ENCODE measurements around the gene CDH23. TPM values are rescaled to one million over a fixed set of nuclear protein-coding genes. Genes with fewer than 3 reads are reported as not detected.

The CDH23 gene
- total and polyA plus RNA-seq, 10 of the 15 experiments (the other 5 are each of a cell fraction or from before 2014, with no cell fraction given): 0.09 to 0.40 (median 0.15) TPM; not detected in 1

DNA sequence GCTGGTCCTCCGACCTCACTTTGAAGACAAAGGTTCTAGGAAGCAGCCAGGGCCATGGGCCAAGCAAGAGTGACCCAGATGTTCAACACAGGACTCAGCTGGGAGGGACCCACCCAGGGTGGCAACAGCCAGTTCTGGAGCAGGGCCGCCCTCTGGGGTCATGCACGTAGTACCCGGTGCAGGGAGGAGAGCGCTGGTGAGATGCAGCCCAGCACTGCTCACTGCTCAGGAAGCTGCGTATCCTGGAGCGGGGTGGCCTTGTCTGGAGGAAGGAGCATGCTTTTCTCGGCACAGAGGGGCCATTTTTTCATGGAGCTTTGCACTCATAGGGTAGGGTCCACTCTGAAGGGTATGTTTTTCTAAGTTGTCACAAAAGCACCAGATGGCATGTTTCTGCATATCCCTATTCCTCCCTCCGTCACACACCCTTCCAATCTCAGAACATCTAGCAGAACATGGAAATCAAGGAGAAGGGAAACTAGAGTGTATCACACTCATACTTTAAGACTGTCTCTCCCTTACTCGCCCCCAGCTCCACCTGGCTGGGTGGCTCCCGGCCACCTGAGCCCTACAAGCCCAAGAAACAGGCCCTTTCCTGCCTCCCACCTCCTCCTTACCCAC is 132.6 kb downstream of the CDH23 start:
- Histone ChIP-seq H3K79me2 (ENCODE audit: control insufficient read depth, insufficient read depth, low read length) (no peaks in the 10 kb centered on the region), H3K36me3 (ENCODE audit: control insufficient read depth in 2 of 2, insufficient read depth in 2 of 2, low read length in 1 of 2) (no peaks in the 10 kb centered on the region), H3K4me2 (ENCODE audit: control insufficient read depth, insufficient read depth) (no peak overlapping the region), H3K27me3 (replicated peaks in 1 of 2; ENCODE audit: control insufficient read depth in 2 of 2, insufficient read depth in 2 of 2, low read length in 1 of 2) (peaks cover 0 to 1% of the 10 kb centered on the region in 2 experiments; a peak in 3 of 4 replicates), H4K20me1 (ENCODE audit: control insufficient read depth, insufficient read depth) (no peaks in the 10 kb centered on the region), H3K27ac (ENCODE audit: control insufficient read depth, insufficient read depth) (no peak overlapping the region), H3K4me3 (no peak overlapping the region), H3K9me3 (replicated peaks; ENCODE audit: control insufficient read depth, insufficient read depth, low read length) (no peaks in the 10 kb centered on the region; the same call in 2 of the 3 replicates), H2AFZ (ENCODE audit: control insufficient read depth, low read depth, low read length) (no peak overlapping the region), H3K4me1 (ENCODE audit: control insufficient read depth, insufficient read depth, low read length) (no peaks in the 10 kb centered on the region), H3K9ac (ENCODE audit: control insufficient read depth, insufficient read depth, low read length) (no peak overlapping the region)
- 37% methylated on average over 11 of the region's 11 CpGs for WGBS (ENCODE audit: insufficient coverage, insufficient replicate concordance, low lambda C conversion rate, missing lambda C conversion rate)
- no peak for DNase-seq (ENCODE audit: low read depth, low spot score)
- RAD21 ChIA-PET (ENCODE audit: unreplicated experiment): no interaction called here
- SMC1A ChIA-PET (ENCODE audit: uncharacterized antibody, unreplicated experiment): no interaction called here
- BruUV-seq (replicated peaks): no TSS peak
- intact Hi-C loops (cut with micrococcal nuclease; ENCODE audit: unreplicated experiment) (no loop called here), in situ Hi-C loops (cut with MboI) (no loop called here)
- no peak for ATAC-seq
- no peak for FAIRE-seq
- no peak for TF ChIP-seq NBN (IDR thresholded peaks at IDR 0.05)
- TF ChIP-seq BACH1 (IDR thresholded peaks at IDR 0.05; ENCODE audit: borderline replicate concordance): no peak
- TF ChIP-seq PAX8 (IDR thresholded peaks at IDR 0.05): no peak
- TF ChIP-seq, protein P1, sequence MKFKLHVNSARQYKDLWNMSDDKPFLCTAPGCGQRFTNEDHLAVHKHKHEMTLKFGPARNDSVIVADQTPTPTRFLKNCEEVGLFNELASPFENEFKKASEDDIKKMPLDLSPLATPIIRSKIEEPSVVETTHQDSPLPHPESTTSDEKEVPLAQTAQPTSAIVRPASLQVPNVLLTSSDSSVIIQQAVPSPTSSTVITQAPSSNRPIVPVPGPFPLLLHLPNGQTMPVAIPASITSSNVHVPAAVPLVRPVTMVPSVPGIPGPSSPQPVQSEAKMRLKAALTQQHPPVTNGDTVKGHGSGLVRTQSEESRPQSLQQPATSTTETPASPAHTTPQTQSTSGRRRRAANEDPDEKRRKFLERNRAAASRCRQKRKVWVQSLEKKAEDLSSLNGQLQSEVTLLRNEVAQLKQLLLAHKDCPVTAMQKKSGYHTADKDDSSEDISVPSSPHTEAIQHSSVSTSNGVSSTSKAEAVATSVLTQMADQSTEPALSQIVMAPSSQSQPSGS (IDR thresholded peaks at IDR 0.05; ENCODE audit: low read length): no peak
- TF ChIP-seq ZBED1 (IDR thresholded peaks at IDR 0.05; ENCODE audit: borderline replicate concordance): no peak
- no peak for TF ChIP-seq NR2F1 (conservative IDR thresholded peaks at IDR 0.05)
- TF ChIP-seq STAT1 (conservative IDR thresholded peaks at IDR 0.05): no peak
- no peak for TF ChIP-seq NFYA (IDR thresholded peaks at IDR 0.05; ENCODE audit: borderline replicate concordance, low read depth, low read length)
- no peak for TF ChIP-seq HDAC6 (IDR thresholded peaks at IDR 0.05; ENCODE audit: unreplicated experiment)
- no peak for TF ChIP-seq MXI1 (IDR thresholded peaks at IDR 0.05; ENCODE audit: low read depth, low read length)
- TF ChIP-seq, protein P2, sequence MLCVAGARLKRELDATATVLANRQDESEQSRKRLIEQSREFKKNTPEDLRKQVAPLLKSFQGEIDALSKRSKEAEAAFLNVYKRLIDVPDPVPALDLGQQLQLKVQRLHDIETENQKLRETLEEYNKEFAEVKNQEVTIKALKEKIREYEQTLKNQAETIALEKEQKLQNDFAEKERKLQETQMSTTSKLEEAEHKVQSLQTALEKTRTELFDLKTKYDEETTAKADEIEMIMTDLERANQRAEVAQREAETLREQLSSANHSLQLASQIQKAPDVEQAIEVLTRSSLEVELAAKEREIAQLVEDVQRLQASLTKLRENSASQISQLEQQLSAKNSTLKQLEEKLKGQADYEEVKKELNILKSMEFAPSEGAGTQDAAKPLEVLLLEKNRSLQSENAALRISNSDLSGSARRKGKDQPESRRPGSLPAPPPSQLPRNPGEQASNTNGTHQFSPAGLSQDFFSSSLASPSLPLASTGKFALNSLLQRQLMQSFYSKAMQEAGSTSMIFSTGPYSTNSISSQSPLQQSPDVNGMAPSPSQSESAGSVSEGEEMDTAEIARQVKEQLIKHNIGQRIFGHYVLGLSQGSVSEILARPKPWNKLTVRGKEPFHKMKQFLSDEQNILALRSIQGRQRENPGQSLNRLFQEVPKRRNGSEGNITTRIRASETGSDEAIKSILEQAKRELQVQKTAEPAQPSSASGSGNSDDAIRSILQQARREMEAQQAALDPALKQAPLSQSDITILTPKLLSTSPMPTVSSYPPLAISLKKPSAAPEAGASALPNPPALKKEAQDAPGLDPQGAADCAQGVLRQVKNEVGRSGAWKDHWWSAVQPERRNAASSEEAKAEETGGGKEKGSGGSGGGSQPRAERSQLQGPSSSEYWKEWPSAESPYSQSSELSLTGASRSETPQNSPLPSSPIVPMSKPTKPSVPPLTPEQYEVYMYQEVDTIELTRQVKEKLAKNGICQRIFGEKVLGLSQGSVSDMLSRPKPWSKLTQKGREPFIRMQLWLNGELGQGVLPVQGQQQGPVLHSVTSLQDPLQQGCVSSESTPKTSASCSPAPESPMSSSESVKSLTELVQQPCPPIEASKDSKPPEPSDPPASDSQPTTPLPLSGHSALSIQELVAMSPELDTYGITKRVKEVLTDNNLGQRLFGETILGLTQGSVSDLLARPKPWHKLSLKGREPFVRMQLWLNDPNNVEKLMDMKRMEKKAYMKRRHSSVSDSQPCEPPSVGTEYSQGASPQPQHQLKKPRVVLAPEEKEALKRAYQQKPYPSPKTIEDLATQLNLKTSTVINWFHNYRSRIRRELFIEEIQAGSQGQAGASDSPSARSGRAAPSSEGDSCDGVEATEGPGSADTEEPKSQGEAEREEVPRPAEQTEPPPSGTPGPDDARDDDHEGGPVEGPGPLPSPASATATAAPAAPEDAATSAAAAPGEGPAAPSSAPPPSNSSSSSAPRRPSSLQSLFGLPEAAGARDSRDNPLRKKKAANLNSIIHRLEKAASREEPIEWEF (IDR thresholded peaks at IDR 0.05; ENCODE audit: insufficient replicate concordance, low read depth, low read length): no peak
- TF ChIP-seq IKZF1 (conservative IDR thresholded peaks at IDR 0.05): no peak
- POLR2A ChIA-PET: no interaction called here
- CTCF ChIA-PET: no interaction called here

Data from GM12878 (cell line).